Loucy (cell line): ENCODE measurements around the gene ZFP1.
A peak's percentile ranks its signal among the peaks of the same experiment; 100 is the strongest.

ENCODE experiments used
- H2AFZ ChIP-seq: fragments of 200-600 bp; sonication (generic); 2 replicates; pipeline ENCODE4 v1.6.0; 2016; ENCODE audit warnings: antibody characterized with exemption, mild to moderate bottlenecking, low read length, moderate library complexity
- H3F3A ChIP-seq: fragments of 200-600 bp; 2 replicates; pipeline ENCODE4 v1.6.0; 2016; ENCODE audit warnings: antibody characterized with exemption, low read depth, mild to moderate bottlenecking
- H3K27me3 ChIP-seq: fragments of 200-600 bp; sonication (generic); 2 replicates; pipeline ENCODE4 v1.6.1; 2014; ENCODE audit warnings: low read length, mild to moderate bottlenecking; ENCODE audit not compliant: insufficient read depth, poor library complexity, severe bottlenecking
- H3K36me3 ChIP-seq: fragments of 200-600 bp; sonication (generic); 2 replicates; pipeline ENCODE4 v1.6.1; 2016; ENCODE audit warnings: low read length; ENCODE audit not compliant: insufficient read depth
- H3K4me1 ChIP-seq: fragments of 200-600 bp; sonication (generic); 2 replicates; pipeline ENCODE4 v1.5.1; 2014; ENCODE audit warnings: low read length, mild to moderate bottlenecking; ENCODE audit not compliant: insufficient read depth, poor library complexity, severe bottlenecking
- H3K4me2 ChIP-seq: fragments of 200-600 bp; sonication (generic); 2 replicates; pipeline ENCODE4 v1.6.0; 2014; ENCODE audit warnings: antibody characterized with exemption, low read length, low read depth, mild to moderate bottlenecking; ENCODE audit not compliant: poor library complexity, severe bottlenecking
- H3K4me3 ChIP-seq: fragments of 200-600 bp; sonication (generic); 2 replicates; pipeline ENCODE4 v1.5.1; 2014; ENCODE audit warnings: low read length, mild to moderate bottlenecking, mixed read lengths; ENCODE audit not compliant: poor library complexity, severe bottlenecking
- H3K79me2 ChIP-seq: fragments of 200-600 bp; sonication (generic); 2 replicates; pipeline ENCODE4 v1.6.1; 2014; ENCODE audit warnings: low read length; ENCODE audit not compliant: insufficient read depth
- H3K9ac ChIP-seq: fragments of 200-600 bp; sonication (generic); 2 replicates; pipeline ENCODE4 v1.6.0; 2014; ENCODE audit warnings: mild to moderate bottlenecking, low read depth, low read length, moderate library complexity; ENCODE audit not compliant: poor library complexity, severe bottlenecking
- H3K9me2 ChIP-seq: fragments of 200-600 bp; sonication (generic); replicated peaks from 2 replicates; pipeline ENCODE4 v1.6.1; 2016; ENCODE audit warnings: low read depth, low read length, mixed read lengths
- H3K9me3 ChIP-seq: fragments of 200-600 bp; sonication (generic); 2 replicates; pipeline ENCODE4 v1.6.1; 2014; ENCODE audit warnings: mild to moderate bottlenecking, antibody characterized with exemption, low read length, low read depth; ENCODE audit not compliant: insufficient read depth
- H4K20me1 ChIP-seq: fragments of 200-600 bp; sonication (generic); 2 replicates; pipeline ENCODE4 v1.6.0; 2014; ENCODE audit warnings: antibody characterized with exemption, low read length, mild to moderate bottlenecking; ENCODE audit not compliant: insufficient read depth, poor library complexity, severe bottlenecking
- EZH2phosphoT487 ChIP-seq: fragments of 200-600 bp; IDR thresholded peaks from 2 replicates; pipeline ENCODE4 v1.6.1; 2018; ENCODE audit warnings: antibody characterized with exemption, mild to moderate bottlenecking, moderate library complexity, borderline replicate concordance
- TF ChIP-seq, protein P1 (sequence below): fragments of 200-600 bp; sonication (generic); conservative IDR thresholded peaks from 2 replicates; pipeline ENCODE4 v1.5.1; 2014; ENCODE audit warnings: mild to moderate bottlenecking, antibody characterized with exemption, low read length

ZFP1 gene

DNA sequence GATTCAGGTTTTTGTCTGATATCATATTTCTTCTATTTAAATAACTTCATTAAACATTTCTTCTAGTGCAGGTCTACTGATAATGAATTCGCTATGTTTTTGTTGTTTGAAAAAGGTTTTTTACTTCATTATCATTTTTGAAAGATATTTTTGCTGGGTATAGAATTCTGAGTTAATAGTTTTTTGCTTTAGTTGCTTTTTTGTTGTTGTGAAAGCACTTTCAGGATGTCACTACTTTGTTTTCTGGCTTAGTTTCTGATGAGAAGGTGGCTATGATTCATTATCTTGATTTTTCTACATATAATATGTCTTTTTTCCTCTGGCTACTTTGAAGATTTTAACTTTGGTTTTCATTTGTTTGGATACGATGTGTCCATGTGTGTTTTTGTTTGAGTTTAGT is 3.5 kb downstream of the ZFP1 start:
- Histone ChIP-seq H3K79me2 (peaks cover 56% of the 10 kb centered on the region), H3K9me3 (peaks cover 15% of the 10 kb centered on the region), H3F3A (no peaks in the 10 kb centered on the region; the same call in 1 of the 2 replicates), H2AFZ (no peak overlapping the region), H3K9me2 (no peaks in the 10 kb centered on the region), H3K4me2 (no peak overlapping the region), H3K9ac (no peak overlapping the region), H3K4me1 (peaks cover 9% of the 10 kb centered on the region), H3K27me3 (no peaks in the 10 kb centered on the region), H3K36me3 (peaks cover 8% of the 10 kb centered on the region; the same call in 1 of the 2 replicates), H3K4me3 (no peak overlapping the region), H4K20me1 (peaks cover 8% of the 10 kb centered on the region)
- no peak for TF ChIP-seq EZH2phosphoT487
- TF ChIP-seq, protein P1, sequence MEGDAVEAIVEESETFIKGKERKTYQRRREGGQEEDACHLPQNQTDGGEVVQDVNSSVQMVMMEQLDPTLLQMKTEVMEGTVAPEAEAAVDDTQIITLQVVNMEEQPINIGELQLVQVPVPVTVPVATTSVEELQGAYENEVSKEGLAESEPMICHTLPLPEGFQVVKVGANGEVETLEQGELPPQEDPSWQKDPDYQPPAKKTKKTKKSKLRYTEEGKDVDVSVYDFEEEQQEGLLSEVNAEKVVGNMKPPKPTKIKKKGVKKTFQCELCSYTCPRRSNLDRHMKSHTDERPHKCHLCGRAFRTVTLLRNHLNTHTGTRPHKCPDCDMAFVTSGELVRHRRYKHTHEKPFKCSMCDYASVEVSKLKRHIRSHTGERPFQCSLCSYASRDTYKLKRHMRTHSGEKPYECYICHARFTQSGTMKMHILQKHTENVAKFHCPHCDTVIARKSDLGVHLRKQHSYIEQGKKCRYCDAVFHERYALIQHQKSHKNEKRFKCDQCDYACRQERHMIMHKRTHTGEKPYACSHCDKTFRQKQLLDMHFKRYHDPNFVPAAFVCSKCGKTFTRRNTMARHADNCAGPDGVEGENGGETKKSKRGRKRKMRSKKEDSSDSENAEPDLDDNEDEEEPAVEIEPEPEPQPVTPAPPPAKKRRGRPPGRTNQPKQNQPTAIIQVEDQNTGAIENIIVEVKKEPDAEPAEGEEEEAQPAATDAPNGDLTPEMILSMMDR, result no peak

DNA sequence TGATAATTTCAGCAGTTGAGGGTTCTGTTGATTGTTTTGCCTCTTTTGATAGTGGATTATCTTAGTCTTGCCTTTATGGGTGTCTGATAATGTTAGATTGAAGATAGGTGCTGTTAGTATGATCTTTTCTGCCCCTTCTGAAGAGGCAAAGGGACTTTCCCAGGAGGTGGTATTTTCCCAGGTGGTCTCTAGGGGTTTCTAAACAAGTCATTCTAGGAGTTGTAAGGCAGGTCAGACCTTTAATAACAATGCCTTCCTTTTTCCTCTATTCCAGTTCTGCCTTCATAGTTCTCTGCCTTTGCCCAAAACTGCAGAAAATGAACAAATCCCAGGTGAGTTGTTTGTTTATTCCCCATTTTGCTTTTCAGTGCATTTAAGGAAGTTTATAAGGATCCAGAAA is 4.3 kb downstream of the ZFP1 start:
- Histone ChIP-seq H3K36me3 (peaks cover 8% of the 10 kb centered on the region; the same call in 1 of the 2 replicates), H3K9me3 (peaks cover 15% of the 10 kb centered on the region), H2AFZ (no peak overlapping the region), H4K20me1 (peaks cover 8% of the 10 kb centered on the region), H3K4me1 (peaks cover 9% of the 10 kb centered on the region), H3F3A (no peaks in the 10 kb centered on the region; the same call in 1 of the 2 replicates), H3K4me2 (peak overlapping the region; percentile 6), H3K9ac (no peak overlapping the region), H3K4me3 (no peak overlapping the region), H3K79me2 (peaks cover 56% of the 10 kb centered on the region), H3K9me2 (no peaks in the 10 kb centered on the region), H3K27me3 (no peaks in the 10 kb centered on the region)
- TF ChIP-seq, protein P1, result no peak
- TF ChIP-seq EZH2phosphoT487, result no peak

DNA sequence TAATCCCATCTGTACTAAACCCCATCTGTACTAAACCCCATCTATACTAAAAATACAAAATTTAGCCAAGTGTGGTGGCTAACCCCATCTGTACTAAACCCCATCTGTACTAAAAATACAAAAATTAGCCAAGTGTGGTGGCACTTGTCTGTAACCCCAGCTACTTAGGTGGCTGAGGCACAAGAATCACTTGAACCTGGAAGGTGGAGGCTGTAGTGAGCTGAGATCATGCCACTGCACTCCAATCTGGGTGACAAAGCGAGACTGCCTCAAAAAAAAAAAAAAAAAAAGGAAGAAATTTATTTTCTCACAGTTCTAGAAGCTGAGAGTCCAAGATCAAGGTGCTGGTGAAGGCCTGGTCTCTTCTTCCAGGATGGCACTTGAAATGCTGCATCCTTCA is 12.1 kb downstream of the ZFP1 start:
- H3K79me2 ChIP-seq, result peaks cover 9% of the 10 kb centered on the region; the same call in 1 of the 2 replicates
- H3K36me3 ChIP-seq, result peaks cover 23% of the 10 kb centered on the region; the same call in 1 of the 2 replicates

More for the DNA sequence above, 12.1 kb downstream of the ZFP1 start:
- no peaks in the 10 kb centered on the region; the same call in 1 of the 2 replicates for H3F3A ChIP-seq
- no peak overlapping the region for H3K4me3 ChIP-seq
- no peaks in the 10 kb centered on the region for H4K20me1 ChIP-seq
- no peaks in the 10 kb centered on the region for H3K9me3 ChIP-seq
- H2AFZ ChIP-seq, result no peak overlapping the region
- TF ChIP-seq EZH2phosphoT487, result no peak
- TF ChIP-seq, protein P1, result no peak
- no peaks in the 10 kb centered on the region for H3K27me3 ChIP-seq
- H3K9ac ChIP-seq, result no peak overlapping the region
- no peak overlapping the region for H3K4me2 ChIP-seq
- H3K9me2 ChIP-seq, result no peaks in the 10 kb centered on the region
- no peaks in the 10 kb centered on the region for H3K4me1 ChIP-seq
